PFSK-1 (cell line): ENCODE data around the gene WDR33.

Experiments used
- FOXP2 ChIP-seq: optimal IDR thresholded peaks from 2 replicates; pipeline ENCODE3; 2011; ENCODE audit warnings: borderline replicate concordance, control low read depth, inconsistent platforms; ENCODE audit not compliant: insufficient read depth; ENCODE audit errors: extremely low read length, extremely low read depth
- POLR2AphosphoS5 ChIP-seq: IDR thresholded peaks from 2 replicates; pipeline ENCODE4 v1.6.1; 2012; ENCODE audit warnings: low read depth, mild to moderate bottlenecking, control low read depth, low read length, moderate library complexity
- REST ChIP-seq, 2 experiments: IDR thresholded peaks; 2 replicates each; pipeline versions ENCODE4 v1.6.1 to v1.8.0; 2011 to 2012; ENCODE audit warnings: low read depth in 2 of 2, low read length in 2 of 2, control low read depth in 1 of 2, inconsistent platforms in 1 of 2, mild to moderate bottlenecking in 1 of 2, moderate library complexity in 1 of 2; ENCODE audit not compliant: insufficient read depth in 1 of 2
- SIN3A ChIP-seq: IDR thresholded peaks from 2 replicates; pipeline ENCODE4 v1.6.1; 2012; ENCODE audit warnings: mild to moderate bottlenecking, low read length, moderate library complexity, borderline replicate concordance; ENCODE audit not compliant: insufficient read depth
- TAF1 ChIP-seq: IDR thresholded peaks from 2 replicates; pipeline ENCODE4 v1.6.1; 2012; ENCODE audit warnings: low read length, control low read depth, borderline replicate concordance; ENCODE audit not compliant: insufficient read depth

Gene WDR33

GRCh38 chr2:127841466-127842178 is 30.7 kb upstream of the WDR33 start:
- TF ChIP-seq TAF1: no peak
- TF ChIP-seq REST (IDR thresholded peaks at IDR 0.05; ENCODE audit: insufficient read depth in 1 of 2, low read depth in 2 of 2, low read length in 2 of 2): no peak
- no peak; the same call in 1 of the 2 replicates for TF ChIP-seq POLR2AphosphoS5
- no peak for TF ChIP-seq FOXP2
- no peak for TF ChIP-seq SIN3A

- no peak for TF ChIP-seq SIN3A
- TF ChIP-seq REST (IDR thresholded peaks at IDR 0.05; ENCODE audit: insufficient read depth in 1 of 2, low read depth in 2 of 2, low read length in 2 of 2): no peak
- TF ChIP-seq POLR2AphosphoS5: no peak
- TF ChIP-seq TAF1: no peak
- TF ChIP-seq FOXP2: no peak
These were observed 29.9 kb upstream of the WDR33 start for GRCh38 chr2:127840893-127841292.

- TF ChIP-seq POLR2AphosphoS5: no peak
- TF ChIP-seq SIN3A: no peak
- no peak for TF ChIP-seq REST (IDR thresholded peaks at IDR 0.05; ENCODE audit: insufficient read depth in 1 of 2, low read depth in 2 of 2, low read length in 2 of 2)
- TF ChIP-seq TAF1: no peak
- no peak for TF ChIP-seq FOXP2
These were observed 24.0 kb upstream of the WDR33 start for GRCh38 chr2:127834951-127835350.

- no peak for TF ChIP-seq REST (IDR thresholded peaks at IDR 0.05; ENCODE audit: insufficient read depth in 1 of 2, low read depth in 2 of 2, low read length in 2 of 2)
- no peak for TF ChIP-seq FOXP2
- no peak for TF ChIP-seq SIN3A
- no peak for TF ChIP-seq POLR2AphosphoS5
These were observed 18.9 kb upstream of the WDR33 start for GRCh38 chr2:127829845-127830246.
